RWPE1 (cell line): ENCODE measurements around the gene CARMIL1.

Source experiments
- CTCF ChIA-PET: fragments of 350-600 bp; sonication (Branson Sonifier 250); formaldehyde crosslinking; extraction: SDS; loops from one replicate; lab custom pipeline; 2021; lab: Yijun Ruan, JAX
- POLR2A ChIA-PET: fragments of 400-600 bp; formaldehyde crosslinking; extraction: SDS; loops from one replicate; lab custom pipeline; 2020; ENCODE audit warnings: antibody characterized with exemption; ENCODE audit not compliant: low non-redundant PET; lab: Yijun Ruan, JAX
- DNase-seq: peaks from one replicate; pipeline ENCODE4 v3.0.0; 2012; ENCODE audit warnings: low spot score
- H3K27ac ChIP-seq: fragments of 450-650 bp; 2 replicates; pipeline ENCODE4 v1.5.1; 2017
- TF ChIP-seq, protein P1 (sequence below): fragments of 450-650 bp; conservative IDR thresholded peaks from 2 replicates; pipeline ENCODE4 v1.5.1; 2017; ENCODE audit warnings: low read depth, mild to moderate bottlenecking

CARMIL1 gene

DNA sequence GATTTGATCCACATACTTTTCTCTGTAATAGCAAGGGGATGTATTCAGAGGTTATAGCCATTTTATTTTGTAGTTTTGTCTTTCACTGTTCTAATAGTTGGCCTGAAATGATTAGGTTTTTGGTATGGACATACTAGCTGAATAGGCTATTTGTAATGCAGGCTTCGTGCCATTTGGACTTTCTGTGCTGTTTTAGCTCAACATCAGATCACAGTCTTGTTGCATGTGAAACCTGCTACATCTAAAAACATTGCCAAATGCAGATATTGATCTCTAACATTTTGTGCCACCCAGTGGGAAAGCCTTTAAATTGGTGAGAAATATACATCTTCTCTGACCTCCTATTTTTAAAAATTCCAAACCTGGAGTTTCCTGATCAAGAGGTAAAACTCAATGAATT lies 215.3 kb downstream of the CARMIL1 start:
- no peak overlapping the region for H3K27ac ChIP-seq
- ChIA-PET POLR2A (no interaction called here), CTCF (interaction anchor here (0.7 to 0.8 kb wide), 2 partner anchors 10 to 271 kb away, joined by 3 read pairs; no protein-coding TSS in a partner anchor)
- TF ChIP-seq, protein P1, sequence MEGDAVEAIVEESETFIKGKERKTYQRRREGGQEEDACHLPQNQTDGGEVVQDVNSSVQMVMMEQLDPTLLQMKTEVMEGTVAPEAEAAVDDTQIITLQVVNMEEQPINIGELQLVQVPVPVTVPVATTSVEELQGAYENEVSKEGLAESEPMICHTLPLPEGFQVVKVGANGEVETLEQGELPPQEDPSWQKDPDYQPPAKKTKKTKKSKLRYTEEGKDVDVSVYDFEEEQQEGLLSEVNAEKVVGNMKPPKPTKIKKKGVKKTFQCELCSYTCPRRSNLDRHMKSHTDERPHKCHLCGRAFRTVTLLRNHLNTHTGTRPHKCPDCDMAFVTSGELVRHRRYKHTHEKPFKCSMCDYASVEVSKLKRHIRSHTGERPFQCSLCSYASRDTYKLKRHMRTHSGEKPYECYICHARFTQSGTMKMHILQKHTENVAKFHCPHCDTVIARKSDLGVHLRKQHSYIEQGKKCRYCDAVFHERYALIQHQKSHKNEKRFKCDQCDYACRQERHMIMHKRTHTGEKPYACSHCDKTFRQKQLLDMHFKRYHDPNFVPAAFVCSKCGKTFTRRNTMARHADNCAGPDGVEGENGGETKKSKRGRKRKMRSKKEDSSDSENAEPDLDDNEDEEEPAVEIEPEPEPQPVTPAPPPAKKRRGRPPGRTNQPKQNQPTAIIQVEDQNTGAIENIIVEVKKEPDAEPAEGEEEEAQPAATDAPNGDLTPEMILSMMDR, result no peak
- DNase-seq, result no peak

DNA sequence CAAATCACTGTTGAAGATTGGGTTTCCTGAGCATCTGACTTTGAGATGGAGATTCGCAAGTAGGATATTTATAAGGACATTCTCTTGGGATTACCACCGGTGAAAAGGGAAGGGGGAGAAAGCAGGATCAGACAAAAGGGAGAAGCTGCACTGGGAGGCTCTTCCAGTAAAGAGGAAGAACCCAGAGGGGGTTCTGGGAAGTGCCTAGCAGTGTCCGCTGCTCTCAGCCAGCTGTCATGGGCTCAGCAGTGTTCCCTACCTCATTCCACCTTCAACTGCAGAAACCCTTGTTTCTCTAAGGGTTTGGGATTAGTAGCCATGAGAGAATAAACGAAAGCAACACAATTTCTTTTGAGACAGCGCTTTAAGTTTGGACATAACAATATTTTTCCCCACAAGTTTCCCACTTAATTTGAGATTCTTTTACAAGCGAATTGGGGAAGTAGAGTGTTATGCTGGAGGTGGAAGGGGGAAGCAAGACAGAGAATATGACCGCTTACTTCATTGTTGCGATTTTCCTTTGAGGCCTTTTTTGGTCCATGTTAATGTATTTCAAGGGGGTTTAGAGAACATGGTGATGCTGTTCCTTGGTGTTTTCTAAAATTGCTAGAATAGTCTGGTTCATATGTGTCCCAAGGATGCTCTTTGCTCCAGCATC lies 218.3 kb downstream of the CARMIL1 start:
- no peak overlapping the region for H3K27ac ChIP-seq
- TF ChIP-seq, protein P1, result no peak
- POLR2A ChIA-PET, result no interaction called here
- CTCF ChIA-PET, result no interaction called here
- no peak for DNase-seq

DNA sequence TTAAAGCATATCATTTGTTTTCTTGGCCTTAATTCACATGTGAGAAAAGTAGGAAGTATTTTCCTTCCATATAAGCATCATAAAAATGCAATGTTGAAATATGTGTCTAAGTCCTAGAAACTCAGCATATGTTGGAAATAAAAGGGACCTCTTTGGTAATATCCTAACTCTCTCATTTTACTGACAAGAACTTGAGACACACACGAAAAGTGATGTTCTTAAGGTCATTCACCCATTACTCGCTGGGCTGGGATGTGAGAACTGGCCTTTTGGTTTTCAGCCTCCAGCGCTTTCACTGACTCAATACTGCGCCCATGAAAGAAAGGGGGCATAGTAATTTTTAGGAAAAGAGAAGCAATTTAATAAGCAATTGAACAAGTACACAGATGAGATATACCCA lies 219.3 kb downstream of the CARMIL1 start:
- DNase-seq, result no peak
- no peak overlapping the region for H3K27ac ChIP-seq
- CTCF ChIA-PET, result no interaction called here
- TF ChIP-seq, protein P1, result no peak
- POLR2A ChIA-PET, result no interaction called here

DNA sequence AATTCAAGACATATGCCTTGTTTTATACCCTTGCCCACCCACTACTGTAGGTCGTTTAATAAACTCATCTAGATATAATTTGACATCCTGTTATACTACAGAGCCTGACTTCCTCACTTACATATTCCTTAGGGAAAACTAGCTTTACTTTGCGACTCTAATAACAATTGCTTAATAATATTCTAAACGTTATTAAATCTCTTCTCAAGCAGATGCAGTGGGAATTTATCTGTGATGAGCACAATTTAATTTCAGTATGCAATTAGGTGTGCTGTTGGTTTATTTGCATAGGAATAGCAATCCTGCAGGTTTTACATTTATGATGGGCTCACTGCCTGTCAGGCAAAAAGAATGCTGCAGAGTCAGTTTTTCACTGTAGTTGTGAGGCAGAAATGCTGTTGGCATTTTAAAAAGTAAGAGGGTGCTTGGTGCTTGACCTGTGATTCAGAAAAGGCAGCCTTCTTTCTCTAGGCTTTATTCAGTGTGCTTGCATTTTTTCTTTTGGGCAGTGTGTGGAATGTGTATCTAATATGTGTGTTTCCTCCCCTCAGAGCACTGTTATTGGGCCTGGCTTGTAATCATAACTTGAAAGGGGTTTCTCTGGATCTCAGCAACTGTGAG lies 220.6 kb downstream of the CARMIL1 start:
- POLR2A ChIA-PET, result no interaction called here
- no peak overlapping the region for H3K27ac ChIP-seq
- TF ChIP-seq, protein P1, result no peak
- CTCF ChIA-PET, result no interaction called here
- peak; percentile 67 for DNase-seq

DNA sequence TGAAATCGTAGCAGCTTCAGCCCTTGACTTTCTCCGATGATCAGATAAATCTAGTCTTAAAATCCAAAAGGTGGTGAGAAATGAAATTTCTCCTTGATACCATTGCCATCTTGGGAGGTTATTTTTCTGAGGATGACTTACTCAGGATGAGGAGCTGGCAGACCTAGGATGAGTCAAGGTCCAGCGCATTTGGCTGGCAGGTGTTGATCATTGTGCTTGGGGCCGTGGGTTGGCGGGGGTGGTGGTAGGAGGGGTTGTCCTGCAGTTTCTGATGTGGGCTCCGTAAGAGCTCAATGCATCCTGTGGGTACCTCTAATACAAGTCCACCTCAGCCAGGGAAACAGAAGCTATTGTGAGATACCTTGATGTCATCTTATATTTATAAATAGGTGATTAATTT lies 224.5 kb downstream of the CARMIL1 start:
- POLR2A ChIA-PET, result no interaction called here
- no peak overlapping the region for H3K27ac ChIP-seq
- peak; percentile 7 for DNase-seq
- TF ChIP-seq, protein P1, result no peak
- CTCF ChIA-PET, result interaction anchor here (0.6 to 2.1 kb wide), 6 partner anchors 10 to 280 kb away, joined by 3 to 7 read pairs (median 3); no protein-coding TSS in a partner anchor

DNA sequence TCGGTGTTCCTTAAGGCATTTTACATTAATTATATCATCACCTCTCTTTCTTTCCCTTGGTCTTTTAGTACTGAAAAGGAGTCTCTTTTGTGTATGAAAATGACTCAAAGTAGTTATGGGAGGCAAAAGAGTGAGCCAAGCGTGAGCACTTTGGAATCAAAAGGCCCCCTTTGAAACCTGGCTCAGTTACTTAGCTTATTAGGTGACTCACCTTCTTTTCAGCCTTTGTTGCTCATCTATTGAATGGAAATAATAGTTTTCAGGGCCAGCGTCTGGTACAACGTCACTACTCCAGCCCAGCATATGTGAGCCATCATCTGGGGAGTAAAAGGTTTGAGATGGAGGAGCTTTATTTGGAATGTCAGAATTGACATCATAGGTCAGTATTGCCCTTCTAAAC lies 225.5 kb downstream of the CARMIL1 start:
- TF ChIP-seq, protein P1, result no peak
- POLR2A ChIA-PET, result no interaction called here
- CTCF ChIA-PET, result interaction anchor here (2.1 kb wide), 1 partner anchor 15 kb away, joined by 7 read pairs; no protein-coding TSS in a partner anchor

More for the DNA sequence above, 225.5 kb downstream of the CARMIL1 start:
- H3K27ac ChIP-seq, result no peak overlapping the region
- DNase-seq, result peak; percentile 50
